ENCODE results near the gene ICAM1.

DNA sequence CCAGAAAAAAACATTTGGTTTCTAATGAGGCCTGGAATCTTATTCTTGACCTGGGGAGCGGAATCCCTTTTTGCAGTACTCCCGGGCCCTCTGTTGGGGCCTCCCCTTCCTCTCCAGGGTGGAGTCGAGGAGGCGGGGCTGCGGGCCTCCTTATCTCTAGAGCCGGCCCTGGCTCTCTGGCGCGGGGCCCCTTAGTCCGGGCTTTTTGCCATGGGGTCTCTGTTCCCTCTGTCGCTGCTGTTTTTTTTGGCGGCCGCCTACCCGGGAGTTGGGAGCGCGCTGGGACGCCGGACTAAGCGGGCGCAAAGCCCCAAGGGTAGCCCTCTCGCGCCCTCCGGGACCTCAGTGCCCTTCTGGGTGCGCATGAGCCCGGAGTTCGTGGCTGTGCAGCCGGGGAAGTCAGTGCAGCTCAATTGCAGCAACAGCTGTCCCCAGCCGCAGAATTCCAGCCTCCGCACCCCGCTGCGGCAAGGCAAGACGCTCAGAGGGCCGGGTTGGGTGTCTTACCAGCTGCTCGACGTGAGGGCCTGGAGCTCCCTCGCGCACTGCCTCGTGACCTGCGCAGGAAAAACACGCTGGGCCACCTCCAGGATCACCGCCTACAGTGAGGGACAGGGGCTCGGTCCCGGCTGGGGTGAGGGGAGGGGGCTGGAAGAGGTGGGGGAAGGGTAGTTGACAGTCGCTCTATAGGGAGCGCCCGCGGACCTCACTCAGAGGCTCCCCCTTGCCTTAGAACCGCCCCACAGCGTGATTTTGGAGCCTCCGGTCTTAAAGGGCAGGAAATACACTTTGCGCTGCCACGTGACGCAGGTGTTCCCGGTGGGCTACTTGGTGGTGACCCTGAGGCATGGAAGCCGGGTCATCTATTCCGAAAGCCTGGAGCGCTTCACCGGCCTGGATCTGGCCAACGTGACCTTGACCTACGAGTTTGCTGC is 16.1 kb downstream of the ICAM1 start, which contains the start of gene ICAM4:
- TF ChIP-seq, protein P1, sequence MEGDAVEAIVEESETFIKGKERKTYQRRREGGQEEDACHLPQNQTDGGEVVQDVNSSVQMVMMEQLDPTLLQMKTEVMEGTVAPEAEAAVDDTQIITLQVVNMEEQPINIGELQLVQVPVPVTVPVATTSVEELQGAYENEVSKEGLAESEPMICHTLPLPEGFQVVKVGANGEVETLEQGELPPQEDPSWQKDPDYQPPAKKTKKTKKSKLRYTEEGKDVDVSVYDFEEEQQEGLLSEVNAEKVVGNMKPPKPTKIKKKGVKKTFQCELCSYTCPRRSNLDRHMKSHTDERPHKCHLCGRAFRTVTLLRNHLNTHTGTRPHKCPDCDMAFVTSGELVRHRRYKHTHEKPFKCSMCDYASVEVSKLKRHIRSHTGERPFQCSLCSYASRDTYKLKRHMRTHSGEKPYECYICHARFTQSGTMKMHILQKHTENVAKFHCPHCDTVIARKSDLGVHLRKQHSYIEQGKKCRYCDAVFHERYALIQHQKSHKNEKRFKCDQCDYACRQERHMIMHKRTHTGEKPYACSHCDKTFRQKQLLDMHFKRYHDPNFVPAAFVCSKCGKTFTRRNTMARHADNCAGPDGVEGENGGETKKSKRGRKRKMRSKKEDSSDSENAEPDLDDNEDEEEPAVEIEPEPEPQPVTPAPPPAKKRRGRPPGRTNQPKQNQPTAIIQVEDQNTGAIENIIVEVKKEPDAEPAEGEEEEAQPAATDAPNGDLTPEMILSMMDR (IDR thresholded peaks at IDR 0.05) = no peak
- TF ChIP-seq EP300 (IDR thresholded peaks at IDR 0.05) (no peak), POLR2A (IDR thresholded peaks at IDR 0.05) (no peak), POLR2AphosphoS5 (IDR thresholded peaks at IDR 0.05) (no peak)
